B cell (primary cell): ENCODE measurements around the gene PLS3. TPM values are rescaled to one million over a fixed set of nuclear protein-coding genes. Genes with fewer than 3 reads are reported as not detected.
"Not testable (repeated sequence)": the region's sequence is repeated elsewhere in the genome, so short reads cannot be mapped to it uniquely, and the experiment has no call there.

ENCODE experiments used
- ATAC-seq: fragments of 200-7000 bp; cut with Tn5 transposase; one replicate; pipeline ENCODE4 v1.10.0; 2021; ENCODE audit warnings: low read depth, mild to moderate bottlenecking, moderate number of reproducible peaks, moderate library complexity
- CTCF ChIA-PET: fragments of 350-600 bp; sonication (Branson Sonifier 250); formaldehyde crosslinking; loops from one replicate; lab custom pipeline; 2021; ENCODE audit warnings: antibody characterized with exemption, inconsistent platforms; lab: Charles Lee
- POLR2A ChIA-PET: fragments of 350-600 bp; sonication (Branson Sonifier 250); formaldehyde crosslinking; loops from one replicate; lab custom pipeline; 2021; ENCODE audit warnings: antibody characterized with exemption; lab: Charles Lee
- DNase-seq: peaks from one replicate; pipeline ENCODE4 v3.0.0; 2013
- H2AFZ ChIP-seq: 2 replicates; pipeline ENCODE4 v1.6.1; 2012; ENCODE audit warnings: mild to moderate bottlenecking, low read depth, low read length; ENCODE audit not compliant: insufficient read depth, poor library complexity, severe bottlenecking
- H3K27ac ChIP-seq, 2 donors: 1 replicate in 1 of 2; 2 replicates in 1 of 2; pipeline ENCODE4 v1.5.1; 2012 to 2013; ENCODE audit warnings: low read length in 2 of 2, mild to moderate bottlenecking in 2 of 2, moderate library complexity in 1 of 2
- H3K27me3 ChIP-seq, 4 experiments: fragments of 200-600 bp in 1 of 4; sonication (generic) in 1 of 4; replicated peaks in 1 of 4; 1 replicate in 2 of 4; 2 replicates in 2 of 4; pipeline versions ENCODE4 v1.6.1 to v1.7.0; 2013 to 2016; ENCODE audit warnings: low read length in 3 of 4, mild to moderate bottlenecking in 2 of 4, mixed read lengths in 1 of 4, moderate library complexity in 1 of 4; ENCODE audit not compliant: insufficient read depth in 4 of 4, control insufficient read depth in 3 of 4; ENCODE audit errors: control extremely low read depth in 1 of 4
- H3K36me3 ChIP-seq, 2 experiments: replicated peaks in 1 of 2; 1 replicate in 1 of 2; 2 replicates in 1 of 2; pipeline versions ENCODE4 v1.6.1 to v1.7.1; 2013; ENCODE audit warnings: low read length in 1 of 2; ENCODE audit not compliant: insufficient read depth in 2 of 2, control insufficient read depth in 1 of 2; ENCODE audit errors: control extremely low read depth in 1 of 2, extremely low read depth in 1 of 2
- H3K4me1 ChIP-seq, 2 donors: fragments of 200-600 bp in 1 of 2; sonication (generic) in 1 of 2; 1 replicate in 1 of 2; 2 replicates in 1 of 2; pipeline versions ENCODE4 v1.5.1 to v1.6.1; 2013 to 2017; ENCODE audit warnings: low read length in 2 of 2; ENCODE audit not compliant: control insufficient read depth in 2 of 2, insufficient read depth in 2 of 2
- H3K4me2 ChIP-seq: replicated peaks from 2 replicates; pipeline ENCODE3; 2012; ENCODE audit warnings: mild to moderate bottlenecking, low read depth, low read length; ENCODE audit not compliant: poor library complexity, severe bottlenecking
- H3K4me3 ChIP-seq, 5 experiments: fragments of 200-600 bp in 1 of 5; sonication (generic) in 1 of 5; 1 replicate in 3 of 5; 2 replicates in 2 of 5; pipeline versions ENCODE4 v1.5.1 to v1.7.0; 2011 to 2016; ENCODE audit warnings: low read length in 4 of 5, mild to moderate bottlenecking in 4 of 5, low read depth in 2 of 5, control low read depth in 1 of 5, moderate library complexity in 1 of 5; ENCODE audit not compliant: insufficient read depth in 1 of 5; ENCODE audit errors: control extremely low read depth in 1 of 5, extremely low read depth in 1 of 5
- H3K79me2 ChIP-seq: fragments of 200-600 bp; sonication (generic); one replicate; pipeline ENCODE4 v1.6.0; 2016; ENCODE audit warnings: low read length; ENCODE audit not compliant: control insufficient read depth, insufficient read depth
- H3K9ac ChIP-seq: fragments of 200-600 bp; sonication (generic); 2 replicates; pipeline ENCODE4 v1.6.1; 2017; ENCODE audit warnings: mild to moderate bottlenecking, low read length, moderate library complexity
- H3K9me3 ChIP-seq, 3 donors: one replicate each; pipeline versions ENCODE4 v1.6.1 to v1.7.1; 2013; ENCODE audit warnings: low read length in 2 of 3; ENCODE audit not compliant: control insufficient read depth in 2 of 3, insufficient read depth in 1 of 3; ENCODE audit errors: control extremely low read depth in 1 of 3
- H4K20me1 ChIP-seq: 2 replicates; pipeline ENCODE4 v1.6.0; 2012; ENCODE audit warnings: mild to moderate bottlenecking, low read length; ENCODE audit not compliant: insufficient read depth, control insufficient read depth, poor library complexity, severe bottlenecking
- H3K27ac Mint-ChIP-seq: one replicate; pipeline ENCODE4 v1.8.0; 2021; ENCODE audit warnings: mixed read lengths
- H3K27me3 Mint-ChIP-seq: one replicate; pipeline ENCODE4 v1.8.0; 2021; ENCODE audit warnings: mixed read lengths
- H3K4me1 Mint-ChIP-seq: one replicate; pipeline ENCODE4 v1.8.0; 2021; ENCODE audit warnings: mixed read lengths
- H3K4me3 Mint-ChIP-seq: one replicate; pipeline ENCODE4 v1.8.0; 2021; ENCODE audit warnings: mixed read lengths
- H3K9me3 Mint-ChIP-seq: one replicate; pipeline ENCODE4 v1.8.0; 2022; ENCODE audit warnings: mixed read lengths; ENCODE audit not compliant: insufficient read depth
- CTCF ChIP-seq: fragments of 200-600 bp; IDR thresholded peaks from one replicate; pipeline ENCODE4 v1.8.0; 2022; ENCODE audit warnings: antibody characterized with exemption, mild to moderate bottlenecking
- EZH2 ChIP-seq: IDR thresholded peaks from 2 replicates; pipeline ENCODE4 v1.6.1; 2012; ENCODE audit warnings: borderline replicate concordance, low read depth, mild to moderate bottlenecking, moderate library complexity, low read length; ENCODE audit not compliant: insufficient read depth, poor library complexity, severe bottlenecking
- WGBS: methylation state at CpG from one replicate; pipeline ENCODE4 v1.1.5; 2013; ENCODE audit warnings: missing lambda C conversion rate; ENCODE audit not compliant: insufficient coverage; 5-methylcytosine and 5-hydroxymethylcytosine counted together
- intact Hi-C: fragments of 100-400 bp; cut with micrococcal nuclease; formaldehyde crosslinking; loops from one replicate; pipeline ENCODE4 v1.10.0; 2022
- polyA plus RNA-seq: library from polyadenylated mRNA; depleted of rRNA; stranded (reverse); fragments of >200 nt; gene quantifications from 2 replicates; pipeline ENCODE4 v1.2.3, GENCODE V29; 2012
- total RNA-seq, 2 donors: library from RNA; stranded (reverse); fragments of 120-200 nt in 1 of 2; gene quantifications; 1 replicate in 1 of 2; 2 replicates in 1 of 2; pipeline versions ENCODE4 v1.2.3 to v1.2.4, GENCODE V29; 2013 to 2022

PLS3 gene
- total and polyA plus RNA-seq, 2 donors (not counting 1 experiment from before 2014, with no cell fraction given) = not detected

GRCh38 chrX:115630204-115630603 lies 69.2 kb downstream of the PLS3 start:
- no CpG with 5 or more reads among the region's 2 CpGs for WGBS

GRCh38 chrX:115632455-115632854 lies 71.5 kb downstream of the PLS3 start:
- ChIA-PET POLR2A (no interaction called here), CTCF (no interaction called here)
- TF ChIP-seq EZH2 = no peak
- no peak for TF ChIP-seq CTCF
- Histone ChIP-seq H3K36me3 (no peaks in the 10 kb centered on the region), H3K9ac (no peak overlapping the region), H3K4me1 (no peaks in the 10 kb centered on the region), H3K9me3 (no peaks in the 10 kb centered on the region), H3K4me2 (no peak overlapping the region), H3K27me3 (no peaks in the 10 kb centered on the region), H3K27ac (no peak overlapping the region), H3K4me3 (no peak overlapping the region), H2AFZ (no peak overlapping the region), H4K20me1 (no peaks in the 10 kb centered on the region), H3K79me2 (no peaks in the 10 kb centered on the region)
- no peaks in the 10 kb centered on the region for H3K4me1 Mint-ChIP-seq
- H3K27me3 Mint-ChIP-seq = no peaks in the 10 kb centered on the region
- no CpG with 5 or more reads among the region's 3 CpGs for WGBS
- no peak overlapping the region for H3K27ac Mint-ChIP-seq
- no peak for ATAC-seq
- H3K4me3 Mint-ChIP-seq = no peak overlapping the region
- intact Hi-C loops = no loop called here
- H3K9me3 Mint-ChIP-seq = no peaks in the 10 kb centered on the region
- DNase-seq = no peak

More at GRCh38 chrX:115630204-115630603, 69.2 kb downstream of the PLS3 start:
- Histone ChIP-seq H3K4me3 (no peak overlapping the region), H3K4me1 (no peaks in the 10 kb centered on the region), H2AFZ (no peak overlapping the region), H3K9me3 (no peaks in the 10 kb centered on the region), H3K36me3 (no peaks in the 10 kb centered on the region), H4K20me1 (no peaks in the 10 kb centered on the region), H3K27me3 (no peaks in the 10 kb centered on the region), H3K27ac (no peak overlapping the region), H3K4me2 (no peak overlapping the region), H3K9ac (no peak overlapping the region), H3K79me2 (no peaks in the 10 kb centered on the region)
- Mint-ChIP-seq H3K4me1 (no peaks in the 10 kb centered on the region), H3K4me3 (no peak overlapping the region), H3K27me3 (no peaks in the 10 kb centered on the region), H3K9me3 (no peaks in the 10 kb centered on the region), H3K27ac (no peak overlapping the region)
- ChIA-PET CTCF (no interaction called here), POLR2A (no interaction called here)
- ATAC-seq = no peak
- no peak for TF ChIP-seq EZH2
- no peak for TF ChIP-seq CTCF
- intact Hi-C loops = no loop called here
- no peak for DNase-seq

GRCh38 chrX:115633397-115633796 lies 72.4 kb downstream of the PLS3 start:
- H3K9me3 ChIP-seq, H3K4me2 ChIP-seq, H3K9ac ChIP-seq, H3K27me3 Mint-ChIP-seq, ATAC-seq, H3K9me3 Mint-ChIP-seq, H3K4me1 Mint-ChIP-seq, H3K27ac ChIP-seq, H3K4me3 ChIP-seq, H3K36me3 ChIP-seq, H4K20me1 ChIP-seq, H3K27ac Mint-ChIP-seq, H3K79me2 ChIP-seq, H3K4me1 ChIP-seq, H3K4me3 Mint-ChIP-seq, POLR2A ChIA-PET, H2AFZ ChIP-seq, DNase-seq, intact Hi-C loops, H3K27me3 ChIP-seq: not testable (repeated sequence)
- CTCF ChIA-PET = interaction anchor here (1.0 to 2.0 kb wide), 2 partner anchors 9 to 11 kb away, joined by 4 read pairs; no protein-coding TSS in a partner anchor
- 80% methylated on average over 1 of the region's 5 CpGs for WGBS
